Right renal pelvis (tissue), 4 donors: ENCODE data around the gene EIF2B2. TPM values are rescaled to one million over a fixed set of nuclear protein-coding genes. Genes with fewer than 3 reads are reported as not detected.

Source experiments
- polyA plus RNA-seq, 4 donors: library from polyadenylated mRNA; unstranded; fragments of 120-200 nt; gene quantifications; one replicate each; pipeline ENCODE4 v1.2.1, GENCODE V29; 2013; ENCODE audit not compliant: insufficient read length in 4 of 4

EIF2B2 gene
- polyA plus RNA-seq, 4 donors: 63.6 to 66.6 (median 64.0) TPM

Other genes with a start within 250 kb of the EIF2B2 start
- 100 to 1,000 TPM in 1 of 4 donors, 10 to 100 TPM in 3; 80.8 to 110 (median 87.8) TPM for gene YLPM1, start 239.6 kb upstream of the EIF2B2 start, polyA plus RNA-seq
- gene PROX2, start 126.8 kb upstream of the EIF2B2 start, polyA plus RNA-seq: 1 to 10 TPM in 1 of 4 donors, under 1 TPM in 3; 0.44 to 1.1 (median 0.68) TPM
- gene DLST, start 121.0 kb upstream of the EIF2B2 start, polyA plus RNA-seq: 100 to 1,000 TPM; 114 to 130 (median 118) TPM
- 1 to 10 TPM; 1.2 to 2.0 (median 1.6) TPM for gene RPS6KL1, start 79.7 kb upstream of the EIF2B2 start, polyA plus RNA-seq
- 10 to 100 TPM in 1 of 4 donors, 1 to 10 TPM in 3; 8.4 to 12.7 (median 9.3) TPM for gene PGF, start 47.3 kb upstream of the EIF2B2 start, polyA plus RNA-seq
- 10 to 100 TPM; 30.8 to 36.8 (median 35.0) TPM for gene MLH3, start 48.5 kb downstream of the EIF2B2 start, polyA plus RNA-seq
- gene ACYP1, start 61.1 kb downstream of the EIF2B2 start, polyA plus RNA-seq: 10 to 100 TPM; 25.6 to 38.1 (median 29.1) TPM
- 1 to 10 TPM; 7.1 to 8.2 (median 7.6) TPM for gene ZC2HC1C, start 66.7 kb downstream of the EIF2B2 start, polyA plus RNA-seq
- 100 to 1,000 TPM; 120 to 130 (median 124) TPM for gene NEK9, start 124.1 kb downstream of the EIF2B2 start, polyA plus RNA-seq
- gene TMED10, start 173.7 kb downstream of the EIF2B2 start, polyA plus RNA-seq: 100 to 1,000 TPM; 248 to 292 (median 284) TPM